Measurements from ENCODE around the gene BORCS5. TPM values are rescaled to one million over a fixed set of nuclear protein-coding genes. Genes with fewer than 3 reads are reported as not detected.

The BORCS5 gene
- total and polyA plus RNA-seq, 2 of the 8 experiments (the other 6 are each of a cell fraction or from before 2014, with no cell fraction given): 8.3 to 17.4 TPM

DNA sequence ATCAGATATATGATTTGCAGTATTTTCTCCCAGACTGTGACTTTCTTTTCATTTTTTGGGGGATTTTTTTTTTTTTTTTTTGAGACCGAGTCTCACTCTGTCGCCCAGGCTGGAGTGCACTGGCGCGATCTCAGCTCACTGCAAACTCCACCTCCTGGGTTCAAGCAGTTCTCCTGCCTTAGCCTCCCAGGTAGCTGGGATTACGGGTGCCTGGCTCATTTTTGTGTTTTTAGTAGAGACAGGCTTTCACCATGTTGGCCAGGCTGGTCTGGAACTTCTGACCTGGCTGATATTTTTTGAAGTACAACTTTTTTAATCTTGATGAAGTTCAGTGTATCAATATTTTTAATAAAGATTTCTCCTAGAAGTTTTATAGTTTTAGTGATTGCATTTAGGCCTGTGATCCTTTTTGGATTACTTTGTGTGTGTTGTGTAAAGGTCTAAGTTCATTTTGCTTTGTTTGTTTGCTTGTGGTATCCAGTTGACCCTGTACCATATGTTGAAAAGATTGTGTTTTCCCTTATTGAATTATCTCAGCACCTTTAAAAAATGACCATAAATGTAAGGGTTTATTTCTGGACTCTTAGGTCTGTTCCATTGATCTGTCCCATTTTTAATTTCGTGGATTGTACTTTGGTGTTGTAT is 24.2 kb downstream of the BORCS5 start:
- H4K20me1 ChIP-seq (replicated peaks in 1 of 2; ENCODE audit: control insufficient read depth in 1 of 2, insufficient read depth in 2 of 2, low read length in 2 of 2): no peaks in the 10 kb centered on the region
- ChIA-PET CTCF (ENCODE audit: partially characterized antibody) (no interaction called here), POLR2A (ENCODE audit: partially characterized antibody) (no interaction called here)
- H2BK5ac ChIP-seq (ENCODE audit: low read depth, low read length): no peak overlapping the region
- H2BK15ac ChIP-seq (ENCODE audit: low read length): no peak overlapping the region
- H3K9ac ChIP-seq (replicated peaks in 1 of 4; ENCODE audit: extremely low read depth in 1 of 4, low read depth in 3 of 4, low read length in 3 of 4): no peak overlapping the region
- no peaks in the 10 kb centered on the region for H3K27me3 ChIP-seq (replicated peaks in 1 of 4; ENCODE audit: control insufficient read depth in 3 of 4, extremely low read depth in 1 of 4, insufficient read depth in 3 of 4, low read length in 3 of 4)
- H2AFZ ChIP-seq (ENCODE audit: low read length): no peak overlapping the region
- TF ChIP-seq KDM4A (IDR thresholded peaks at IDR 0.05; ENCODE audit: low read depth, low read length, severe bottlenecking): no peak
- no peak overlapping the region for H2AK5ac ChIP-seq (ENCODE audit: low read depth, low read length)
- no peak overlapping the region for H3K4me3 ChIP-seq (ENCODE audit: extremely low read depth in 1 of 4, insufficient read depth in 2 of 4, low read depth in 3 of 4, low read length in 4 of 4)
- no peaks in the 10 kb centered on the region for H3K79me1 ChIP-seq (ENCODE audit: low read depth, low read length)
- H3K79me2 ChIP-seq (ENCODE audit: control insufficient read depth in 1 of 2, insufficient read depth in 2 of 2, low read length in 2 of 2): no peaks in the 10 kb centered on the region
- no peak overlapping the region for H3K18ac ChIP-seq (ENCODE audit: extremely low read depth, low read length)
- no peak overlapping the region for H3K4ac ChIP-seq (replicated peaks; ENCODE audit: insufficient read length, low read depth, low read length)
- no peaks in the 10 kb centered on the region for H3K9me3 ChIP-seq (ENCODE audit: insufficient read depth in 2 of 2, low read depth in 1 of 2, low read length in 1 of 2)
- H4K5ac ChIP-seq (ENCODE audit: insufficient read length, low read depth, low read length): no peak overlapping the region
- no peaks in the 10 kb centered on the region for H3K23me2 ChIP-seq (ENCODE audit: low read depth, low read length)
- H3K23ac ChIP-seq (ENCODE audit: insufficient read length): no peak overlapping the region
- no peak overlapping the region for H3K4me2 ChIP-seq (ENCODE audit: insufficient read depth in 1 of 2, low read depth in 2 of 2, low read length in 2 of 2)
- H3K4me1 ChIP-seq (replicated peaks in 1 of 4; ENCODE audit: control insufficient read depth in 3 of 4, insufficient read depth in 4 of 4, low read length in 3 of 4): peaks cover 4 to 8% (median 7%) of the 10 kb centered on the region in 4 experiments; a peak in 5 of 7 replicates
- H2BK120ac ChIP-seq (replicated peaks; ENCODE audit: low read depth, low read length): no peak overlapping the region
- H3K14ac ChIP-seq (ENCODE audit: insufficient read length): no peak overlapping the region
- H3K56ac ChIP-seq (replicated peaks; ENCODE audit: insufficient read length, low read depth, low read length): no peak overlapping the region
- 92% methylated on average over 5 of the region's 6 CpGs; no CpG with 5 or more reads in 1 of the 2 experiments for WGBS, 2 experiments (ENCODE audit: extremely low coverage in 1 of 2, insufficient coverage in 1 of 2, insufficient read length in 1 of 2, insufficient replicate concordance in 2 of 2, low coverage in 1 of 2, low lambda C conversion rate in 2 of 2, missing lambda C conversion rate in 1 of 2)
- H4K91ac ChIP-seq (replicated peaks; ENCODE audit: insufficient read length, low read length): no peak overlapping the region
- H3K27ac ChIP-seq (ENCODE audit: low read depth, low read length): no peak overlapping the region
- DNase-seq (ENCODE audit: low read depth in 1 of 2, low spot score in 2 of 2) (no peak), FAIRE-seq (no peak)
- H3K36me3 ChIP-seq (ENCODE audit: control insufficient read depth in 2 of 4, insufficient read depth in 4 of 4, low read length in 3 of 4): peaks cover 0 to 4% (median 1%) of the 10 kb centered on the region in 4 experiments; a peak in 1 of 8 replicates
- H4K8ac ChIP-seq (ENCODE audit: extremely low read depth, insufficient read depth, low read length): no peak overlapping the region
- H2BK20ac ChIP-seq (ENCODE audit: low read length): no peak overlapping the region
- H2BK12ac ChIP-seq (ENCODE audit: low read depth, low read length): no peak overlapping the region
